GM23338 (cell line): ENCODE results near the gene EIF3CL.
"Not testable (repeated sequence)": the region's sequence is repeated elsewhere in the genome, so short reads cannot be mapped to it uniquely, and the experiment has no call there.

Experiments
- POLR2AphosphoS5 ChIP-seq: IDR thresholded peaks from 2 replicates; pipeline ENCODE4 v1.6.1; 2016; ENCODE audit warnings: antibody characterized with exemption, low read depth
- TF ChIP-seq, protein P1 (sequence below), 2 experiments: fragments of 200-600 bp in 1 of 2; sonication (generic) in 1 of 2; conservative IDR thresholded peaks; 2 replicates each; pipeline versions ENCODE4 v1.5.1 to v1.6.1; 2016 to 2017; ENCODE audit warnings: antibody characterized with exemption in 2 of 2, low read depth in 2 of 2, mild to moderate bottlenecking in 2 of 2, moderate library complexity in 1 of 2

DNA sequence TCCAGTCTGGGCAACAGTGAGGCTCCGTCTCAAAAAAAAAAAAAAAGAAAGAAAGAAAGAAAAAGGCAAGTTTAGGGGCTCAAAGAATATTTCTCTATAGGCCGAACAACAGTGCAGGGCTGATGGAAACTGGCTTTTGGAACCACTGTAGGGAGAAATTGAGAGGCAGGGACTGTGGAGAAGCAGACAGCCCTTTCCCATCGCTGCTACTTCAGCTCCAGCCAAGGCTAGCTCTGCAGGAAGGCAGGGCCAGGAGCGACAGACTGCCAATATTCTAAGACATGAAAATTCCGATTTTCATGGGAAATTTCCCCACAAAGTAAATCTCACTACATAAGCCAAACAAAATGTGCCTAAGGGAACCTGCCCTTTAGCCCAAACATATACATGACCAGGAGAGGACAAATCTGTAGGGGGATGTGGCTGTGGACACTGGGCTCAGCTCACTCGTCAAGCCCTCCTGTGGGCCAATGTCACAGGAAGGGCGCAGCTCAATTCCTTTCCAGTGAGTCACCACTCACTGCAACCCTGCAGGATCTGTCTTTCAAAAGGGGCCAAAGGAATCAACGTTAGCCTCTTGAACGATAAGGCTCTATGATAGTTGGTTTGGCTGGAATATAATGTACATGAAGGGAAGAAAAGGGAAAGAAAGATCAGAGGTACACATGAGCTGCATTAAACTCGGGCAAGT lies 21.3 kb downstream of the EIF3CL start:
- TF ChIP-seq, protein P1, sequence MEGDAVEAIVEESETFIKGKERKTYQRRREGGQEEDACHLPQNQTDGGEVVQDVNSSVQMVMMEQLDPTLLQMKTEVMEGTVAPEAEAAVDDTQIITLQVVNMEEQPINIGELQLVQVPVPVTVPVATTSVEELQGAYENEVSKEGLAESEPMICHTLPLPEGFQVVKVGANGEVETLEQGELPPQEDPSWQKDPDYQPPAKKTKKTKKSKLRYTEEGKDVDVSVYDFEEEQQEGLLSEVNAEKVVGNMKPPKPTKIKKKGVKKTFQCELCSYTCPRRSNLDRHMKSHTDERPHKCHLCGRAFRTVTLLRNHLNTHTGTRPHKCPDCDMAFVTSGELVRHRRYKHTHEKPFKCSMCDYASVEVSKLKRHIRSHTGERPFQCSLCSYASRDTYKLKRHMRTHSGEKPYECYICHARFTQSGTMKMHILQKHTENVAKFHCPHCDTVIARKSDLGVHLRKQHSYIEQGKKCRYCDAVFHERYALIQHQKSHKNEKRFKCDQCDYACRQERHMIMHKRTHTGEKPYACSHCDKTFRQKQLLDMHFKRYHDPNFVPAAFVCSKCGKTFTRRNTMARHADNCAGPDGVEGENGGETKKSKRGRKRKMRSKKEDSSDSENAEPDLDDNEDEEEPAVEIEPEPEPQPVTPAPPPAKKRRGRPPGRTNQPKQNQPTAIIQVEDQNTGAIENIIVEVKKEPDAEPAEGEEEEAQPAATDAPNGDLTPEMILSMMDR (conservative IDR thresholded peaks at IDR 0.05; ENCODE audit: low read depth in 2 of 2) = not testable (repeated sequence)
- not testable (repeated sequence) for TF ChIP-seq POLR2AphosphoS5
